ENCODE data around the gene RAI1. TPM values are rescaled to one million over a fixed set of nuclear protein-coding genes. Genes with fewer than 3 reads are reported as not detected.

RAI1 gene
- total RNA-seq, 2 experiments from 2014 or later = 25.0 to 25.5 TPM

DNA sequence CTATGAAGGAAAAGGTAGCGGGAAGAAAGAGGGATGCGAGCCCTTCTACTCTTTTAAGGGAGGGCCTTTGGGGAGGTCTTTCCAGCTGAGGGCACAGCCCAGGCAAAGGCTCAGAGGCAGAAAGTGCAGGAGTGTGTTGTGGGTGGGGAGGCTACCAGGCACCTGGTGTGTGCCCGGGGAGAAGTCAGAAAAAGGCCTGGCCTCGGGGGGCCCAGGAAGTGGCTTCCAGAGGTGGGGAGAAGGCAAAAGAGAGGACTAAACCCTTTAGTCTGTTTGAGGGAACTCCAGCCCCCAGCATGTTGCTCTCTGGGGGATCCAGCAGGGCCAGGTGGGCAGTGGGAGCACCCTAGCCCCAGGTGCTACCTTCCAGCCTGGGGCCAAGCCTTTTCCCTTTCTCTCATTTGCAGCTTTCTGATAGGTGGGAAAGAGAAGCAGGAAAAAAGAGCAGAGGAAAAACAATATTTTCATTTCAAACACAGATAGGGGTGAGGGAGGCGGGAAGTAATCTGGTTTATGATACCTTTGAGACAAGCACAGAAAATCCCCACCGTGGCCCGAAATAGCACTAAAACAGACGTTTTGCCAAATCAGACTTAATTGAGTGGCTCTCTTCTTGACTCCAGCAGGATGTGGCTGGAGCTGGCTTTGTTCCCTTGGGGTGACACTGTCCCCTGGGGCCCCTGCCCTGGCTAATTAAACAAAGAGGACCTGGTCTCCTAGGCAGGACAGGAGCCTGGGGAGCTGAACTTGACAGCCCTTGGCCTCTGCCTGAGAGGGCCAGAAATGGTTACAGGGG, 10.4 kb downstream of the RAI1 start:
- no peaks in the 10 kb centered on the region for H3K27me3 Mint-ChIP-seq
- H3K36me3 Mint-ChIP-seq = peaks cover 3% of the 10 kb centered on the region
- no peaks in the 10 kb centered on the region for H3K9me3 Mint-ChIP-seq
- peak overlapping the region; percentile 65 for H3K4me3 Mint-ChIP-seq
- peak overlapping the region; percentile 82 for H3K27ac Mint-ChIP-seq
- POLR2A ChIA-PET = interaction anchor here (1.2 to 6.2 kb wide), 5 partner anchors 8 to 266 kb away, joined by 3 to 39 read pairs (median 5); partner anchors contain the start of gene SREBF1
- H3K4me1 Mint-ChIP-seq = peaks cover 57% of the 10 kb centered on the region
- DNase-seq (no peak), ATAC-seq (ENCODE audit: low read depth) (no peak)

DNA sequence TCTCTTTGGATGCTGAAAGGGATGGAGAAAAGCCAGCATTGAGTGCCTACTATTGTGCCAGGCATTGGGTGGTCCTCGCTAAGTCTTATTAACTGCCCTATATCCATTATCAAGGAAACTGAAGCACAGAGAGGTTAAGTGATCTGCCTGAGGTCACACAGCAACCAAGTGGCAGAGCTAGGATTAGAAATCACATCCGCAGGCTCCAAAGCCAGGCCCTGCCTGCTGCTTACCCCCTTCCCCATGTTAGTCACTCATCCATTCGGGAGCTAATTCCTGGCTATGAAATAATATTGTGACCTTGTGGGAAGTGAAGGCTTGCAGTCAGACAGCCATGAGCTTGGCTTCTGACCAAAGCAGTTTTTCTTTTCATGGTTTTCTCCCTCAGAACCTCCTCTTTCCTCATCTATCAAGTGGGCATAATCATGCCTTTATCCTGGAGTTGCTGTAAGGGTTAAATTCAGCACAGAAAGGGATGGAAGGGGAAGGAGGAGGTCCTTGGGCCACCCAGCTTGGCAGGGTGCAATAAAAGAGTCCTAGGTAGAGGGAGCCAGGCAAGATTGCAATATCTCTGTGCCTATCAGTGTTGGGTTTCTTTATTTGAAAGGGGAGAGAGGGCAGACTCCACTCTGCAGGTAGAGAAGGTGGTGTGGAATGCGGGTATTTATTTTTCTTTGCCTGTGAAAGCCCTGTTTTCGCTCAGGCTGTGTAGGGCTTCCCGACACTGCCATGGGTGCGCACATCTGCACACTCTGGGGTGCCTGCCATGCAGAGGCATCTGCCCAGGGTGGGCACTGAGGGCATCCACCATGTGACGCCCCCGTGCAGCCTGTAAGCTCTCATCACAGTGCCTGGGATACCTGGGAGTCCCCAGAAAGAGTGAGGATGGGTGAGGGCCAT, 11.3 kb downstream of the RAI1 start:
- Mint-ChIP-seq H3K9me3 (no peaks in the 10 kb centered on the region), H3K4me3 (no peak overlapping the region), H3K4me1 (peaks cover 62% of the 10 kb centered on the region), H3K27ac (peak overlapping the region; percentile 94), H3K27me3 (no peaks in the 10 kb centered on the region), H3K36me3 (no peaks in the 10 kb centered on the region)
- DNase-seq (no peak), ATAC-seq (ENCODE audit: low read depth) (no peak)
- POLR2A ChIA-PET = interaction anchor here (0.8 to 6.2 kb wide), 4 partner anchors 9 to 265 kb away, joined by 3 to 39 read pairs (median 10); no protein-coding TSS in a partner anchor

DNA sequence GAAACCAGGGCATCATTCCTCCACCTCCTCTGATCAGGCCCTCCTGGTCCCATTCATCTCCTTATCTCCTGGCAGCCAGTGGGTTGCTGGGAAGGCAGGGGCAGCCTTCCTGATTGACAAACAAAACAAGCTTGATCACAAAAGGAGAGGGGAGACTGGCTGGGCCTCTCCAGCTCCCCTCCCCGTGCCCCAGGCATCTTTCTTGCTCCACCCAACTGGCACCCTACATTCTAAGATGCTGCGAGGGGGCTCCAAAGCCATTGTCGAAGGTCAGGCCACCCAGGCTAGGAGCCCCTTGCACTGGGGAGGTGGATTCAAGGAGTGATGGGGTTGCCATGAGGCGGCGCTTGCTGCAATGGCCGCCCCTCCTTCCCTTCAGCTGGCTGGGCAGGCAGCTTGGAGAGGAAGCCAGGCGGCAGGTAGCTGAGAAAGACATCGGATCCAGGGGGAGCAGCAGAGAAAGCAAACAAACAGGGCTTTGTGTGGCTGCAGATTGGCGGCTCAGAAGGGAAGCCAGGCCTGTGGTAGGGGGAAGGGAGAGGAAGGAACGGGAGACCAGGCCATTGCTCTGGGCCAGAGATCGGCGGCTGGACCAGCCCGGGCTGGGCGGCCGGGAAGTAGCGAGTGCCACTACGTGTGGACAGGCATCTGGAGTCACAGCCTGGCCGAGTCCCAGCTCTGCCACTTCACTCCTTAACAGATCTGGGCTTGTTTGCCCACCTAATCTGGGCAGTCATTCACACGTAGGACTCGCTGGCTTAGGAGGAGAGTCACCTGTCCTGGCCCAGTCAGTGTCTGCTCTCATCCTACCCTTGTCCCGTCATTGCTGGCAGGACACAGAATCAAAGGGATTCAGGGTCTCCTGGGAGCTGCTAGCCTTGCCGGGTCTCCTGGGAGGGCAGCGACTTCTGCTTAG, 12.3 kb downstream of the RAI1 start:
- Mint-ChIP-seq H3K27ac (peak overlapping the region; percentile 94), H3K36me3 (no peaks in the 10 kb centered on the region), H3K27me3 (no peaks in the 10 kb centered on the region), H3K9me3 (no peaks in the 10 kb centered on the region), H3K4me1 (peaks cover 62% of the 10 kb centered on the region), H3K4me3 (peak overlapping the region; percentile 70)
- no peak for ATAC-seq (ENCODE audit: low read depth)
- peak; percentile 41 for DNase-seq
- POLR2A ChIA-PET = interaction anchor here (0.8 to 6.2 kb wide), 4 partner anchors 10 to 57 kb away, joined by 3 to 39 read pairs (median 9); no protein-coding TSS in a partner anchor

DNA sequence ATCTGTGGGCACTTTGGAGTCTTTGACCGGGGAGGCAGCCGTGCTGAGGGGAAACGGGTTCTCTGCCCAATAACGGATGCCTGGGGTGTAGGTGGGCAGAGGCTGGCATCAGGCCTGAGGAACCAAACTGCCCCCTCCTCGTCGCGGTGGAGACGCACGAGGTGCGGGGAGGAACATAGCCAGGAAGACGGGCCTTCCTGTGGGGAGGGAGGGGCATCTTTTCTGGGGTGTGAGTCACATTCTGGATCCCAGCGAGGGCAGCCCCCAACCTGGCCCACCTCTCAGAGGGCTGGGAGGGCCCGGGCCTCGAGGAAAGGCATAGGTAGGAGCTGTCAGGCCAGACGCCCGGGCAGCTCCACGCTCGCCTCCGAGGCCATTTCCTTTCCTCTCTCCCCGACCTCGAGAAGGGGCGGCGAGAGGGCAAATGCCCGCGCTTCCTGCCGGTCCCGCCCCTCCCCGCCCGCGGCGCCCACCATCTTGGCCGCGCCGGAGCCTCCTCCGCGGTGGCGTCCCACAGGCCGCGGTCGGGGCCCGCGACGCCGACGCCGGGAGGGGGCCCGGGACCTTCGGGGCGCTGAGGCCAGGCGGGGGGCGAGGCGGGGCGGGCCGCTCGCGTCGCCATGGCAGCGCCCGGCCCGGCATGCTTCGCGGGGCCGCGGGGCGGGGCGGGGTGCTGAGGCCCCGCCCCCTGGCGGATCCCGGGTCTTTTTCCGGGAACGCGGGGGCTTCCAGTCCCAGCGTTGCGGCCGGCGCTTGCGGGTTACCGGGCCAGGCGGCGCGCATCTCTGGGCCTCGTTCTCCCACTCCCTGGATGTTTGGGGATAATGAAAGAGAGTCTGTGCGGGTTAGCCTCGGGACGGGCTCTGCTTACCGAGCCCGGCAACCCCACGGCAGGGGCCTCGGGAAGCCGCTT, 13.2 kb downstream of the RAI1 start:
- peak; percentile 63 for ATAC-seq (ENCODE audit: low read depth)
- peak; percentile 85 for DNase-seq
- Mint-ChIP-seq H3K9me3 (no peaks in the 10 kb centered on the region), H3K27me3 (no peaks in the 10 kb centered on the region), H3K36me3 (no peaks in the 10 kb centered on the region), H3K4me3 (peak overlapping the region; percentile 98), H3K27ac (peak overlapping the region; percentile 94), H3K4me1 (peaks cover 63% of the 10 kb centered on the region)
- POLR2A ChIA-PET = interaction anchor here (1.0 to 6.2 kb wide), 5 partner anchors 11 to 142 kb away, joined by 3 to 39 read pairs (median 6); partner anchors contain the start of gene SREBF1

DNA sequence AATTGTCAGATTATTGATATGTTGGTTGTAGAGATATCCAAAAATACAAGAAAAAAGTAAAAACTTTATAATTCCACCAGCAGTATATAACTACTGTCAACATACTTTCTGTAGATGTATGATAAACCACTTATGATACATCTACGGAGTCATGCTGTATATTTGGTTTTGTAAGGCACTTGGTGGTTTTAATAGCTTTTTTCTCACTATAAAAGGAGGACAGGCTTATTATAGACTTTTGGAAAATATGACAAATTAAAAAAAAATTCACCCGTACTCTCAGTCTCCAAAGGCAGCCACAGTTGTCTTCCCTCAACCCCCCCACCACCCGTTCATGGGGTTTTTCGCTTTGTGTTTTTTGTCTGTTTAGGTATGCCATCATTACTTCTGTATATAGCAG, 14.8 kb downstream of the RAI1 start:
- peak overlapping the region; percentile 28 for H3K27ac Mint-ChIP-seq
- H3K36me3 Mint-ChIP-seq = no peaks in the 10 kb centered on the region
- ATAC-seq (ENCODE audit: low read depth) (no peak), DNase-seq (no peak)
- peaks cover 50% of the 10 kb centered on the region for H3K4me1 Mint-ChIP-seq
- H3K27me3 Mint-ChIP-seq = no peaks in the 10 kb centered on the region
- no peaks in the 10 kb centered on the region for H3K9me3 Mint-ChIP-seq
- H3K4me3 Mint-ChIP-seq = peak overlapping the region; percentile 98
- POLR2A ChIA-PET = no interaction called here

DNA sequence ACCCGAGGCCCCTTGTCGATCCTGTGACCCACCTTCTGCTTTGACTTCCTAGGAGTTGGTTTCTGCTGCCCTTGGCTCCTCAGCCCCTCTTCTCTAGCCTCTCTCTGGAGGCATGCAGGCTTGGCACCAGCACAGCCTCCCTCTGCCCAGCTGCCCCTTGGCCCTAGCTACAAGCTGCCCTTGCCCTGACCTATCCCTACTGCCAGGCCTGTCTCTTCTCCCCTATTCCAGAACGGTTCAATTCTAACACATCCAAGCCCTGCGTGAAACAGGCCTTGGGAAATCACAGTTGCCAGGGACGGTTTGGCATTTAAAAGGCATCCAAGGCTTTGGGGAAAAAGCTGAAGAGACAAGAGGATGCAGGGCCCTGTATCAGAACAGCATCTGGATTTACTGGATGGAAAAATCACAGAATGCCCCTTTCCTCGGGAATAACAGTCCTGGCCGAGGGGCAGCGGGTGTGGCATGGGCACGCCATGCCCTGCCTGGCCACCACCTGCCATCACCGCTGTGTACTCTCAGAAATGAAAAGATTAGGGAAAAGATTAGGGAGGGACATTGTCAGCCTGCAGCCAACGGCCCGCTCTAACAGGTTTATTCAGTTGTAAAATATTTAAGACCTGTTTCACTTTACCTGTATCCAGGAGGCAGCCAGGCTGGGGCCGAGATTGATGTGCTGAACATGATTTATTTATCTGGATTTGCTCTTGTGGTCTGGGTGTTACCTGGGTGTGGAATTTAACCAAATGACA, 15.8 kb downstream of the RAI1 start:
- Mint-ChIP-seq H3K4me1 (peaks cover 40% of the 10 kb centered on the region), H3K36me3 (no peaks in the 10 kb centered on the region), H3K4me3 (no peak overlapping the region), H3K27ac (peak overlapping the region; percentile 46), H3K27me3 (no peaks in the 10 kb centered on the region), H3K9me3 (no peaks in the 10 kb centered on the region)
- ATAC-seq (ENCODE audit: low read depth) (no peak), DNase-seq (no peak)
- POLR2A ChIA-PET = interaction anchor here (0.6 kb wide), 1 partner anchor 27 kb away, joined by 5 read pairs; no protein-coding TSS in a partner anchor

DNA sequence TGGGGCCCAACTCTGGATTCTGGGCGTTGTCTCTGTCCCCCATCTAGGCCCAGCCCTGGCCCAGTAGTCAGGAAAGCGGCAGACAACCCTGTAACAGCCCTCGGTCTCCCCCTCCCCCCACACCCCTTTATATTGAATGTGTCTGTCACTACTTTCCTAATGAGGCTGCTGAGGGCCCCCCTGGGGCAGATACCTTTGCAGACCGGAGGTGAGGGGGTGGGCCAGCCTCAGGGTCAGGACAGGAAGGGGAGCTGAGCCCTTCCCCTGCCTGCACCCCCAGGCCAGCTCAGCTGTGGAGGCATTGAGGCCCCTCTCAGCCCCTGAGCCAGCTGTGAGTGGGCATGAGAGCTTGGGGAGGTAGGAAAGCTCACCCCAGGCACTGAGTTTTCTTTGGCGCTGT, 17.1 kb downstream of the RAI1 start:
- Mint-ChIP-seq H3K9me3 (no peaks in the 10 kb centered on the region), H3K4me1 (peaks cover 31% of the 10 kb centered on the region), H3K36me3 (no peaks in the 10 kb centered on the region), H3K27ac (no peak overlapping the region), H3K4me3 (no peak overlapping the region), H3K27me3 (no peaks in the 10 kb centered on the region)
- DNase-seq = no peak
- POLR2A ChIA-PET = no interaction called here
- ATAC-seq (ENCODE audit: low read depth) = no peak

DNA sequence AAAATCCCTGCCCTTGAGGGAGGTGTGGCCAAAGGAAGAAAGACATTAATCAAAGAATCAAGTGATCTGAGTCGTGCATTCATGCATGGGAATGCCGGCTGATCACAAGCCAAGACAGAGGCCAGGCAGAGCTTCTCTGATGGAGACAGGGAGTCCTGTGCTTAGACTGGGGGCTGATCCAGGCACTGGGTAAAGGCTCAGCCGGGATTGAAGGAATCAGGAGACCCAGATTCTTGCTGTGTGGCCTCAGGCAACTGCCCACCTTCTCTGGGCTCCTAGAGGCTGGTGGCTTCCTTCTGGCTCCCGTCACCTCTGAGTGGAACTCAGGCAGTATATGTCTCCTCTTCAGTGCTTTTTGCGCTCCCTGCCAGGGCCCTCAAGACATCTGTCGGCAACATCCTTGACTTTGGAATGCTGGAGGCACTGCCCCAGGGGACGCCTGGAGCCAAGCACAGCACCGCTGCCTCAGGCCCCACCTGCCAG, 17.7 kb downstream of the RAI1 start:
- H3K9me3 Mint-ChIP-seq = no peaks in the 10 kb centered on the region
- H3K27me3 Mint-ChIP-seq = no peaks in the 10 kb centered on the region
- no peak for ATAC-seq (ENCODE audit: low read depth)
- peaks cover 27% of the 10 kb centered on the region for H3K4me1 Mint-ChIP-seq
- POLR2A ChIA-PET = no interaction called here
- H3K27ac Mint-ChIP-seq = no peak overlapping the region
- no peak for DNase-seq
- peaks cover 1% of the 10 kb centered on the region for H3K36me3 Mint-ChIP-seq
- no peak overlapping the region for H3K4me3 Mint-ChIP-seq

DNA sequence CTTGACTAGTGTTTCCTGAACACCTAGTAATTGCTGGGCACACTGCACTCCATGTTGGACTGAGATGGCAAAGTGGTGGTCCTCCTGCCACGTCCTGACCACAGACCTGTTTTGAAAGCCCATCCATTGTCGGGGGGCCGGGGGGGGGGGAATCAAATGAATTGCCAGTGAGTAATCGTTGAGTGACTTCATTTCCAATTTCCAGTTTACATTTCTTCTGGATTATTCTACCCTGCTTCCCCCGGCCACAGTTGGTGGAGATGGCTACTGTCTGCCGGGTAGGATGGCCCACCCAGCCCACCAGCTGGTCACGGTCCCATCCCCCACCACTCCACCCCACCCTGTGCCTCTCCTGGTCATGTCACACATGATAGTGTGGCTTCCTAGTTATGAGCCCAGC, 18.2 kb downstream of the RAI1 start:
- Mint-ChIP-seq H3K27ac (no peak overlapping the region), H3K4me3 (no peak overlapping the region), H3K27me3 (no peaks in the 10 kb centered on the region), H3K36me3 (peaks cover 1% of the 10 kb centered on the region), H3K9me3 (no peaks in the 10 kb centered on the region), H3K4me1 (peaks cover 24% of the 10 kb centered on the region)
- no peak for DNase-seq
- ATAC-seq (ENCODE audit: low read depth) = no peak
- POLR2A ChIA-PET = no interaction called here

DNA sequence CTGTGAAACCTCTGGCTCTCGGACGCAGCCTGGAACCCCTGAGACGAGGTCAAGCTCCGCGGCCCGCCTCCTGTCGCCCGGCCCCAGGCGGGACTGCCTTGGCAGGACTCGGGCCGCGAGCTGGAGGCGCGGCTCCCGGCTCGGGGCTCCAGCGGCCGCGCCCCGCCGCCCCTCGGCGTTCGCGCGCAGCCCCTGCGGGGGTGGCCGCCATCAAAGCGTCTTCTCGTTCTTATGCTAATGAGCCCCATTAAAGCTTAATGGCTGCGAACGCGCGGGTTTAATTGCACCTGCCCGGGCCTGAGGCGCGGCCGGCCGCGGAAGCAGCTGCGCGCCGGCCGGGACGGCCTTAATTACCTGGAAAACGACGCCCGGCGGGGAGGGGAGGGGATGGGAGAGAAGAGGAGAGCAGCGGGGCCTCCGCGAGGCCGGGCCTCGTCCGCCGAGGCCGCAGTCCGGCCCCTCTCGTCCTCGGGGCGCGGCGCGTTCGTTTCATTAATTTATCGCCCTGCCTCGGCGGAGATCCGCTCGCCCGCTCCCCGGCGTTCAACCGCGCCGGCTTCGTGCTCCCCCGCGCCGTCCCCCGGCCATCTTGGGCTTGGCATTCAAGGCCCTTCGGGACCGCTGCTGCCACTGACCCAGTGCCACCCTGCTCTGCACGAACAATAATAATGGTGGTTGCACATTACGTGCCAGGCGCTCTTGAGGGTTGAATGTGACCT, 19.2 kb downstream of the RAI1 start:
- Mint-ChIP-seq H3K27ac (no peak overlapping the region), H3K27me3 (no peaks in the 10 kb centered on the region), H3K36me3 (peaks cover 2% of the 10 kb centered on the region), H3K4me1 (peaks cover 22% of the 10 kb centered on the region), H3K4me3 (no peak overlapping the region), H3K9me3 (no peaks in the 10 kb centered on the region)
- DNase-seq (no peak), ATAC-seq (ENCODE audit: low read depth) (no peak)
- POLR2A ChIA-PET = no interaction called here

DNA sequence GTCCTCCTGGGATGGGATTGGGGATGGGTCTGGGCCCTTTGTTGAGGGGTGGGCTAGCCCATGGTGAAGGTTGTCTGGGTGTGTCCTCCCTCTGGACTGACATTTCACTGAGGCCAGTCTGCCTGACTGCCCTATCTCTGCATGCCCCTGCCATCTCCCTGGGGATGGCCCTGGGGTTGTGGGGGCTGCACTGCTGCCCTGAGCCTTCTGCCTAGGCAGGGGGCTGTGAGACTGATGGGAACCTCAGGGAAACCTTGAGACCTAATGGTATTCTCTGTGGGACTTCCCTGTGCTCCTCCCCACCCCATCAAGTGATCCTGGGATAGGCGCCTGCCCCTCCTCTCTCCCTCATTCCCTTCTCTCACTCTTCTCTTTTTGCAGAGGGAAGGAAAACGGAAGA, 19.9 kb downstream of the RAI1 start:
- no peaks in the 10 kb centered on the region for H3K9me3 Mint-ChIP-seq
- DNase-seq (no peak), ATAC-seq (ENCODE audit: low read depth) (no peak)
- no peak overlapping the region for H3K27ac Mint-ChIP-seq
- POLR2A ChIA-PET = no interaction called here
- no peak overlapping the region for H3K4me3 Mint-ChIP-seq
- H3K27me3 Mint-ChIP-seq = no peaks in the 10 kb centered on the region
- peaks cover 17% of the 10 kb centered on the region for H3K4me1 Mint-ChIP-seq
- peaks cover 3% of the 10 kb centered on the region for H3K36me3 Mint-ChIP-seq
